ENCODE data around the gene ASAP2. TPM values are rescaled to one million over a fixed set of nuclear protein-coding genes. Genes with fewer than 3 reads are reported as not detected.

The ASAP2 gene
- total RNA-seq, 2 donors from 2014 or later, result 58.1 to 61.7 TPM

GRCh38 chr2:9258501-9258900, 51.9 kb downstream of the ASAP2 start:
- TF ChIP-seq CTCF (IDR thresholded peaks at IDR 0.05), result no peak
- H3K4me1 ChIP-seq, result peaks cover 11% of the 10 kb centered on the region
- H3K9me3 ChIP-seq, result no peaks in the 10 kb centered on the region
- no peaks in the 10 kb centered on the region for H3K36me3 ChIP-seq
- H3K27me3 ChIP-seq, result no peaks in the 10 kb centered on the region
- H3K9ac ChIP-seq (ENCODE audit: low read depth in 2 of 2, low read length in 2 of 2), result no peak overlapping the region
- H3K4me3 ChIP-seq, result no peak overlapping the region
- no peak for DNase-seq
- intact Hi-C loops (cut with DNase I), result no loop called here
- peak overlapping the region; percentile 22 for H3K27ac ChIP-seq

- H3K9ac ChIP-seq (ENCODE audit: low read depth in 2 of 2, low read length in 2 of 2), result no peak overlapping the region
- no peaks in the 10 kb centered on the region for H3K9me3 ChIP-seq
- H3K36me3 ChIP-seq, result no peaks in the 10 kb centered on the region
- peaks cover 11% of the 10 kb centered on the region for H3K4me1 ChIP-seq
- no peak overlapping the region for H3K4me3 ChIP-seq
- no peak for DNase-seq
- no peaks in the 10 kb centered on the region for H3K27me3 ChIP-seq
- no peak for TF ChIP-seq CTCF (IDR thresholded peaks at IDR 0.05)
- intact Hi-C loops (cut with DNase I), result no loop called here
- peak overlapping the region; percentile 22 for H3K27ac ChIP-seq
These were observed 52.4 kb downstream of the ASAP2 start for GRCh38 chr2:9258953-9259399.

GRCh38 chr2:9260464-9260918, 53.9 kb downstream of the ASAP2 start:
- Histone ChIP-seq H3K27ac (peak overlapping the region; percentile 24), H3K9ac (ENCODE audit: low read depth in 2 of 2, low read length in 2 of 2) (peak overlapping the region in 1 of 2 donors; percentile 55), H3K4me3 (no peak overlapping the region), H3K9me3 (no peaks in the 10 kb centered on the region), H3K27me3 (no peaks in the 10 kb centered on the region), H3K4me1 (peaks cover 11% of the 10 kb centered on the region), H3K36me3 (no peaks in the 10 kb centered on the region)
- intact Hi-C loops (cut with DNase I), result no loop called here
- DNase-seq, result no peak
- no peak for TF ChIP-seq CTCF (IDR thresholded peaks at IDR 0.05)

- DNase-seq, result no peak
- no peaks in the 10 kb centered on the region for H3K36me3 ChIP-seq
- peak overlapping the region; percentile 55 to 60 for H3K9ac ChIP-seq (ENCODE audit: low read depth in 2 of 2, low read length in 2 of 2)
- peak overlapping the region; percentile 24 for H3K27ac ChIP-seq
- H3K4me1 ChIP-seq, result peaks cover 11% of the 10 kb centered on the region
- no peaks in the 10 kb centered on the region for H3K9me3 ChIP-seq
- no peak for TF ChIP-seq CTCF (IDR thresholded peaks at IDR 0.05)
- no peak overlapping the region for H3K4me3 ChIP-seq
- H3K27me3 ChIP-seq, result no peaks in the 10 kb centered on the region
- intact Hi-C loops (cut with DNase I), result no loop called here
These were observed 54.7 kb downstream of the ASAP2 start for GRCh38 chr2:9261231-9261883.

- H3K27ac ChIP-seq, result no peak overlapping the region
- intact Hi-C loops (cut with DNase I), result no loop called here
- TF ChIP-seq CTCF (IDR thresholded peaks at IDR 0.05), result no peak
These were observed 56.1 kb downstream of the ASAP2 start for GRCh38 chr2:9262671-9263171.

More at GRCh38 chr2:9262671-9263171, 56.1 kb downstream of the ASAP2 start:
- Histone ChIP-seq H3K27me3 (no peaks in the 10 kb centered on the region), H3K4me1 (peaks cover 11% of the 10 kb centered on the region), H3K9me3 (no peaks in the 10 kb centered on the region), H3K4me3 (no peak overlapping the region), H3K36me3 (no peaks in the 10 kb centered on the region), H3K9ac (ENCODE audit: low read depth in 2 of 2, low read length in 2 of 2) (no peak overlapping the region)
- no peak for DNase-seq

Data from colonic mucosa (tissue), 4 donors.